Keratinocyte (primary cell): Measurements from ENCODE around the gene LRP1B. TPM values are rescaled to one million over a fixed set of nuclear protein-coding genes. Genes with fewer than 3 reads are reported as not detected.

ENCODE experiments used
- DNase-seq: peaks from one replicate; pipeline ENCODE4 v3.0.0-alpha.2; 2011; ENCODE audit warnings: low read depth, missing footprints, low spot score
- FAIRE-seq: peaks from 2 replicates; lab custom pipeline; 2011; peaks lifted over from hg19 to GRCh38; lab: Jason Lieb, UNC
- H2AFZ ChIP-seq: 2 replicates; pipeline ENCODE4 v1.6.0; 2012; ENCODE audit warnings: low read length, control low read depth, inconsistent platforms; ENCODE audit not compliant: control insufficient read depth
- H3K27ac ChIP-seq: 2 replicates; pipeline ENCODE4 v1.5.1; 2011; ENCODE audit warnings: low read length; ENCODE audit not compliant: control insufficient read depth, insufficient read depth
- H3K27me3 ChIP-seq: 3 replicates; pipeline ENCODE4 v1.6.0; 2011; ENCODE audit warnings: low read length; ENCODE audit not compliant: control insufficient read depth, insufficient read depth; ENCODE audit errors: extremely low read depth
- H3K36me3 ChIP-seq, 2 experiments: 2 replicates in 1 of 2; 3 replicates in 1 of 2; pipeline ENCODE4 v1.5.1; 2011; ENCODE audit warnings: low read length in 2 of 2, mild to moderate bottlenecking in 1 of 2; ENCODE audit not compliant: control insufficient read depth in 2 of 2, insufficient read depth in 2 of 2; ENCODE audit errors: extremely low read depth in 1 of 2
- H3K4me1 ChIP-seq: 3 replicates; pipeline ENCODE4 v1.5.1; 2011; ENCODE audit warnings: low read length; ENCODE audit not compliant: control insufficient read depth, insufficient read depth; ENCODE audit errors: extremely low read depth
- H3K4me2 ChIP-seq: 3 replicates; pipeline ENCODE4 v1.6.0; 2011; ENCODE audit warnings: low read depth, low read length; ENCODE audit not compliant: control insufficient read depth, insufficient read depth; ENCODE audit errors: extremely low read depth
- H3K4me3 ChIP-seq, 3 experiments: fragments of 200-600 bp in 1 of 3; sonication (generic) in 1 of 3; 2 replicates in 2 of 3; 3 replicates in 1 of 3; pipeline ENCODE4 v1.5.1; 2011 to 2016; ENCODE audit warnings: low read length in 3 of 3, mild to moderate bottlenecking in 3 of 3, control low read depth in 2 of 3, inconsistent platforms in 1 of 3, low read depth in 1 of 3, mixed read lengths in 1 of 3, mixed run types in 1 of 3, moderate library complexity in 1 of 3; ENCODE audit not compliant: control insufficient read depth in 2 of 3, insufficient read depth in 2 of 3; ENCODE audit errors: extremely low read depth in 1 of 3
- H3K79me2 ChIP-seq: 2 replicates; pipeline ENCODE4 v1.6.0; 2012; ENCODE audit warnings: low read length; ENCODE audit not compliant: control insufficient read depth, insufficient read depth
- H3K9ac ChIP-seq: 3 replicates; pipeline ENCODE4 v1.6.0; 2011; ENCODE audit warnings: low read length; ENCODE audit not compliant: control insufficient read depth, insufficient read depth; ENCODE audit errors: extremely low read depth
- H3K9me1 ChIP-seq: 3 replicates; pipeline ENCODE4 v1.6.0; 2011; ENCODE audit warnings: low read length; ENCODE audit not compliant: control insufficient read depth, insufficient read depth; ENCODE audit errors: extremely low read depth
- H3K9me3 ChIP-seq: 2 replicates; pipeline ENCODE4 v1.5.1; 2012; ENCODE audit warnings: low read depth, low read length; ENCODE audit not compliant: control insufficient read depth
- H4K20me1 ChIP-seq: 3 replicates; pipeline ENCODE4 v1.6.0; 2011; ENCODE audit warnings: low read length; ENCODE audit not compliant: control insufficient read depth, insufficient read depth; ENCODE audit errors: extremely low read depth
- EZH2 ChIP-seq: IDR thresholded peaks from one replicate; pipeline ENCODE4 v1.6.1; 2012; ENCODE audit warnings: inconsistent platforms, mild to moderate bottlenecking, low read length, moderate library complexity
- dilution Hi-C: fragments of 300-500 bp; cut with MboI; formaldehyde crosslinking; loops from one replicate; pipeline ENCODE4 v1.7.0; 2020; ENCODE audit warnings: low sequenced_read_pairs; ENCODE audit not compliant: extremely low pct_ligation_motif_present
- polyA plus RNA-seq, 5 experiments: library from polyadenylated mRNA; depleted of rRNA in 3 of 5; stranded (reverse) in 3 of 5; stranded (forward) in 1 of 5; unstranded in 1 of 5; fragments of >200 nt; gene quantifications; 1 replicate in 1 of 5; 2 replicates in 3 of 5; 3 replicates in 1 of 5; pipeline versions ENCODE4 v1.2.1 to v1.2.3, GENCODE V29; 2011 to 2012; ENCODE audit warnings: missing spikeins in 2 of 5, low read depth in 1 of 5, low replicate concordance in 1 of 5
- TF ChIP-seq, protein P1 (sequence below), 3 experiments: IDR thresholded peaks in 1 of 3; conservative IDR thresholded peaks in 1 of 3; optimal IDR thresholded peaks in 1 of 3; 2 replicates in 2 of 3; 3 replicates in 1 of 3; pipeline versions ENCODE3 to v1.5.1; 2011; ENCODE audit warnings: low read length in 3 of 3, mild to moderate bottlenecking in 3 of 3, moderate library complexity in 2 of 3, control low read depth in 1 of 3, inconsistent platforms in 1 of 3; ENCODE audit not compliant: insufficient read depth in 2 of 3; ENCODE audit errors: extremely low read depth in 1 of 3

The LRP1B gene
- polyA plus RNA-seq, 1 donor (not counting 4 experiments of a cell fraction or from before 2014, with no cell fraction given) = not detected

DNA sequence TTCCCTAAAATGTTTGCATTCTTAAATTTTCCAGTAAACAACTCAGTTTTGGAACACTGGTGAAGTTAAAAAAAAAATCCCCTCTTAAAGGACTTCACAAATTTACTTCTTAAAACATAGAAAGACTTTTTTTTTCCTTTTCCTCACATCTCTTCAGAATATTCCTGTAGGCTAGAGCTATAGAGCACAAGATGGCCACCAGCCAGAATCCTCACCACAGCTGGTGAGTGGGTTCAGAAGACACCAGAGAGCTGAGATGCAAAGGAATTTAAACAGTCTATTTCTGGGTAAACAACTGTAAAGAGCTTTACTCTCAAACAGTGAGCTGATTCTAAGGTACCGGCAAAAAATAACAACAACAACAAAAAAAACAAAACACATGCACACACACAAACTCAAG is 252.8 kb downstream of the LRP1B start:
- no peak overlapping the region for H2AFZ ChIP-seq
- DNase-seq = no peak
- H3K4me2 ChIP-seq = no peak overlapping the region
- no peak overlapping the region for H3K9ac ChIP-seq
- H3K4me3 ChIP-seq = no peak overlapping the region
- H3K9me1 ChIP-seq = no peaks in the 10 kb centered on the region
- H4K20me1 ChIP-seq = no peaks in the 10 kb centered on the region
- TF ChIP-seq, protein P1, sequence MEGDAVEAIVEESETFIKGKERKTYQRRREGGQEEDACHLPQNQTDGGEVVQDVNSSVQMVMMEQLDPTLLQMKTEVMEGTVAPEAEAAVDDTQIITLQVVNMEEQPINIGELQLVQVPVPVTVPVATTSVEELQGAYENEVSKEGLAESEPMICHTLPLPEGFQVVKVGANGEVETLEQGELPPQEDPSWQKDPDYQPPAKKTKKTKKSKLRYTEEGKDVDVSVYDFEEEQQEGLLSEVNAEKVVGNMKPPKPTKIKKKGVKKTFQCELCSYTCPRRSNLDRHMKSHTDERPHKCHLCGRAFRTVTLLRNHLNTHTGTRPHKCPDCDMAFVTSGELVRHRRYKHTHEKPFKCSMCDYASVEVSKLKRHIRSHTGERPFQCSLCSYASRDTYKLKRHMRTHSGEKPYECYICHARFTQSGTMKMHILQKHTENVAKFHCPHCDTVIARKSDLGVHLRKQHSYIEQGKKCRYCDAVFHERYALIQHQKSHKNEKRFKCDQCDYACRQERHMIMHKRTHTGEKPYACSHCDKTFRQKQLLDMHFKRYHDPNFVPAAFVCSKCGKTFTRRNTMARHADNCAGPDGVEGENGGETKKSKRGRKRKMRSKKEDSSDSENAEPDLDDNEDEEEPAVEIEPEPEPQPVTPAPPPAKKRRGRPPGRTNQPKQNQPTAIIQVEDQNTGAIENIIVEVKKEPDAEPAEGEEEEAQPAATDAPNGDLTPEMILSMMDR (optimal IDR thresholded peaks at IDR 0.05 in 1 of 3, IDR thresholded peaks at IDR 0.05 in 1 of 3, conservative IDR thresholded peaks at IDR 0.05 in 1 of 3; ENCODE audit: extremely low read depth in 1 of 3, insufficient read depth in 2 of 3, low read length in 3 of 3) = no peak
- TF ChIP-seq EZH2 = no peak
- no peaks in the 10 kb centered on the region for H3K9me3 ChIP-seq
- no peak for FAIRE-seq
- H3K4me1 ChIP-seq = no peaks in the 10 kb centered on the region
- H3K27ac ChIP-seq = no peak overlapping the region
- H3K79me2 ChIP-seq = no peaks in the 10 kb centered on the region
- no peaks in the 10 kb centered on the region for H3K27me3 ChIP-seq
- H3K36me3 ChIP-seq = no peaks in the 10 kb centered on the region
- dilution Hi-C loops = no loop called here

DNA sequence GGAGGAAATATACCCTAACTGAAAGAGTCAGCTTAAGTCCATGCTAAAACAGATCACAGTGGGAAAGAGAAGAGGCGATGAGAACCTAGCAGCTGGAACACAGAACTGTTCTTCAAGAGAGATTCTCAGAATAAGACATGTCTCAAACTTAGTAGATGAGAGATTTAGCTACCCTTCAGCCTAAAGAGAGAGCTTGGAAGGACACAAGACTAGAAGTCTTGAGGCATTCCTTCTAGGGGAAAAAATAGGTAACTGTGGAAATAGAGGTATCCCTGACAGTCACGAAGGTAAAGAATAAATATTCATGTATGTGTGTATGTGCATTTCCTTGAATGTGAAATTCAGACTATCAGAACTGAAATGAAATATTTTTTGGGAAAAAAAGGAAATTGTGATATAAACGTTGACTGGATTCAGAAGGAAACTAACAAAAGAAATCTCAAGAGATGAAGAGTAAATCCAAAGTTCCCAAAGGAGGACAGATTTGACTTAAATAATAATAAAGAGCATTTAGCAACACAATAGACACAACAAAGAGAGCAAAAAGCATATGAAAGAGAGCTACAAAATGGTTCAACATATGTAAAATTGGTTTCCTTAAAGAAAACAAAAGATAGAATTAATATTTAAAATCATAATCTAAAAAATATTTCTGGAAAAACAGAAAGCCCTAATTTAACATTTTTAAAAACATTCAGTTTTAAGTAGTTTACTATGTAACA is 258.7 kb downstream of the LRP1B start:
- Histone ChIP-seq H3K4me3 (no peak overlapping the region), H3K36me3 (no peaks in the 10 kb centered on the region), H3K4me1 (no peaks in the 10 kb centered on the region), H4K20me1 (no peaks in the 10 kb centered on the region), H3K4me2 (no peak overlapping the region), H2AFZ (no peak overlapping the region), H3K9me3 (no peaks in the 10 kb centered on the region), H3K27ac (no peak overlapping the region), H3K27me3 (no peaks in the 10 kb centered on the region), H3K9ac (no peak overlapping the region), H3K9me1 (no peaks in the 10 kb centered on the region), H3K79me2 (no peaks in the 10 kb centered on the region)
- dilution Hi-C loops = no loop called here
- no peak for FAIRE-seq
- TF ChIP-seq, protein P1 (optimal IDR thresholded peaks at IDR 0.05 in 1 of 3, IDR thresholded peaks at IDR 0.05 in 1 of 3, conservative IDR thresholded peaks at IDR 0.05 in 1 of 3; ENCODE audit: extremely low read depth in 1 of 3, insufficient read depth in 2 of 3, low read length in 3 of 3) = no peak
- TF ChIP-seq EZH2 = no peak
- no peak for DNase-seq
